ENCODE results near the gene DUSP6.

DNA sequence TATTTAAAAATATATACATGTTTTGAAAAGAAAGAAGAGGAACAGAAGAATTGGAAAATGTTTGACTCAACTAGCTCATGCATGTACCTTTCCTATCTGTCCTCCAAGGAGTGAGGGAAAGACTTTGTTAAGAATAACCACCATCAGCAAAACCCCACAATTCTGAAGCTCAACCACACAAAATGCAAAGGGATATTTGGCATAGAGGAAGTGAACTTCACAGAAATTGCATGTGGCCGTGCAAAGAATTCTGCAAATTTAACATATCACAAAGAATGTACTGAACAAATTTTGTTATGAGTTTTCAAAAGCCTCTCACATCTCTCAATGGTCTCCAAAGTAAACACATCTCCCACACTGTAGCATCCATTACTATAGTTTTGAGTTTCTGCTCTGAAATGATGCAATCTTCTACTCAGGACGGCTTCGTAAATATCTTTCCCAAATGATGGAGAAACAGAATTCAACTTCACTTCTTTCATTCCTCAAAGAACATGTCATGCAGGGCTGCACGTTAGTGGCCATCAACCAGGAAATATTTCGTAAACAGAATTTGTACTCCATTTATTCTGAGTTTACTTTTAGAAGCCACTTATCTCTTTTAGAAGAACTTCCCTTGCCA lies 17.6 kb downstream of the DUSP6 start:
- TF ChIP-seq, protein P1, sequence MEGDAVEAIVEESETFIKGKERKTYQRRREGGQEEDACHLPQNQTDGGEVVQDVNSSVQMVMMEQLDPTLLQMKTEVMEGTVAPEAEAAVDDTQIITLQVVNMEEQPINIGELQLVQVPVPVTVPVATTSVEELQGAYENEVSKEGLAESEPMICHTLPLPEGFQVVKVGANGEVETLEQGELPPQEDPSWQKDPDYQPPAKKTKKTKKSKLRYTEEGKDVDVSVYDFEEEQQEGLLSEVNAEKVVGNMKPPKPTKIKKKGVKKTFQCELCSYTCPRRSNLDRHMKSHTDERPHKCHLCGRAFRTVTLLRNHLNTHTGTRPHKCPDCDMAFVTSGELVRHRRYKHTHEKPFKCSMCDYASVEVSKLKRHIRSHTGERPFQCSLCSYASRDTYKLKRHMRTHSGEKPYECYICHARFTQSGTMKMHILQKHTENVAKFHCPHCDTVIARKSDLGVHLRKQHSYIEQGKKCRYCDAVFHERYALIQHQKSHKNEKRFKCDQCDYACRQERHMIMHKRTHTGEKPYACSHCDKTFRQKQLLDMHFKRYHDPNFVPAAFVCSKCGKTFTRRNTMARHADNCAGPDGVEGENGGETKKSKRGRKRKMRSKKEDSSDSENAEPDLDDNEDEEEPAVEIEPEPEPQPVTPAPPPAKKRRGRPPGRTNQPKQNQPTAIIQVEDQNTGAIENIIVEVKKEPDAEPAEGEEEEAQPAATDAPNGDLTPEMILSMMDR (IDR thresholded peaks at IDR 0.05) = no peak
- no peak for TF ChIP-seq POLR2AphosphoS5 (IDR thresholded peaks at IDR 0.05; ENCODE audit: insufficient read depth in 1 of 2, low read depth in 1 of 2)
